C4-2B (cell line): ENCODE data around the gene APOBEC3C.
"Not testable (repeated sequence)": the region's sequence is repeated elsewhere in the genome, so short reads cannot be mapped to it uniquely, and the experiment has no call there.

Experiments used
- CTCF ChIP-seq: fragments of 450-650 bp; conservative IDR thresholded peaks from 2 replicates; pipeline ENCODE4 v1.5.1; 2017; ENCODE audit warnings: mild to moderate bottlenecking
- ZFX ChIP-seq: fragments of 450-650 bp; IDR thresholded peaks from 2 replicates; pipeline ENCODE4 v1.6.1; 2017

GRCh38 chr22:39045136-39045535, 31.1 kb downstream of the APOBEC3C start:
- not testable (repeated sequence) for TF ChIP-seq CTCF, ZFX
